ENCODE results near the gene SPSB4.

Gene SPSB4

GRCh38 chr3:141052201-141053069 is 1.3 kb downstream of the SPSB4 start:
- DNase-seq (ENCODE audit: low read depth, low spot score), result no peak

GRCh38 chr3:141055136-141055535 is 4.0 kb downstream of the SPSB4 start:
- no peak for DNase-seq (ENCODE audit: low read depth, low spot score)

GRCh38 chr3:141055536-141056445 is 4.6 kb downstream of the SPSB4 start:
- DNase-seq (ENCODE audit: low read depth, low spot score), result no peak

GRCh38 chr3:141056751-141057171 is 5.6 kb downstream of the SPSB4 start:
- no peak for DNase-seq (ENCODE audit: low read depth, low spot score)

GRCh38 chr3:141057436-141057835 is 6.3 kb downstream of the SPSB4 start:
- no peak for DNase-seq (ENCODE audit: low read depth, low spot score)

GRCh38 chr3:141057946-141058800 is 7.0 kb downstream of the SPSB4 start:
- no peak for DNase-seq (ENCODE audit: low read depth, low spot score)

GRCh38 chr3:141058996-141059395 is 7.8 kb downstream of the SPSB4 start:
- DNase-seq (ENCODE audit: low read depth, low spot score), result no peak

- no peak for DNase-seq (ENCODE audit: low read depth, low spot score)
These were observed 8.7 kb downstream of the SPSB4 start for GRCh38 chr3:141059816-141060215.

GRCh38 chr3:141060327-141060726 is 9.2 kb downstream of the SPSB4 start:
- DNase-seq (ENCODE audit: low read depth, low spot score), result no peak

GRCh38 chr3:141063831-141064230 is 12.7 kb downstream of the SPSB4 start:
- DNase-seq (ENCODE audit: low read depth, low spot score), result no peak

GRCh38 chr3:141064255-141064926 is 13.2 kb downstream of the SPSB4 start:
- DNase-seq (ENCODE audit: low read depth, low spot score), result no peak

GRCh38 chr3:141065258-141065657 is 14.1 kb downstream of the SPSB4 start:
- DNase-seq (ENCODE audit: low read depth, low spot score), result no peak

GRCh38 chr3:141065841-141066805 is 15.0 kb downstream of the SPSB4 start:
- no peak for DNase-seq (ENCODE audit: low read depth, low spot score)

- no peak for DNase-seq (ENCODE audit: low read depth, low spot score)
These were observed 16.2 kb downstream of the SPSB4 start for GRCh38 chr3:141067206-141067974.

GRCh38 chr3:141070229-141070628 is 19.1 kb downstream of the SPSB4 start:
- DNase-seq (ENCODE audit: low read depth, low spot score), result no peak

GRCh38 chr3:141070727-141071357 is 19.7 kb downstream of the SPSB4 start:
- no peak for DNase-seq (ENCODE audit: low read depth, low spot score)

GRCh38 chr3:141071681-141072260 is 20.6 kb downstream of the SPSB4 start:
- DNase-seq (ENCODE audit: low read depth, low spot score), result no peak

GRCh38 chr3:141072950-141073349 is 21.8 kb downstream of the SPSB4 start:
- DNase-seq (ENCODE audit: low read depth, low spot score), result no peak

Data from smooth muscle cell of the brain vasculature (primary cell).